C4-2B (cell line): ENCODE results near the gene RPH3AL.

Experiments used
- CTCF ChIP-seq: fragments of 450-650 bp; conservative IDR thresholded peaks from 2 replicates; pipeline ENCODE4 v1.5.1; 2017; ENCODE audit warnings: mild to moderate bottlenecking
- ZFX ChIP-seq: fragments of 450-650 bp; IDR thresholded peaks from 2 replicates; pipeline ENCODE4 v1.6.1; 2017

- TF ChIP-seq CTCF (no peak), ZFX (no peak)
These were observed 71.1 kb downstream of the RPH3AL start for GRCh38 chr17:281365-281999.
